Activated CD4-positive, alpha-beta memory T cell treated with anti-CD3 and anti-CD28 coated beads, Interleukin-2, amount 10 ng/mL, durations not matched to agents 7 days and 5 days (primary cell): ENCODE data around the gene ZIC3. TPM values are rescaled to one million over a fixed set of nuclear protein-coding genes. Genes with fewer than 3 reads are reported as not detected.
"Not testable (repeated sequence)": the region's sequence is repeated elsewhere in the genome, so short reads cannot be mapped to it uniquely, and the experiment has no call there.

ENCODE experiments used
- CTCF ChIA-PET: fragments of 350-600 bp; sonication (Branson Sonifier 250); formaldehyde crosslinking; loops from one replicate; lab custom pipeline; 2021; ENCODE audit warnings: antibody characterized with exemption, inconsistent platforms; lab: Charles Lee
- POLR2A ChIA-PET: fragments of 350-600 bp; sonication (Branson Sonifier 250); formaldehyde crosslinking; loops from one replicate; lab custom pipeline; 2021; ENCODE audit warnings: antibody characterized with exemption; lab: Charles Lee
- DNase-seq: peaks from one replicate; pipeline ENCODE4 v3.0.0-alpha.2; 2020
- H3K27ac Mint-ChIP-seq: one replicate; pipeline ENCODE4 v1.8.0; 2021; ENCODE audit warnings: mild to moderate bottlenecking, mixed read lengths
- H3K27me3 Mint-ChIP-seq: one replicate; pipeline ENCODE4 v1.8.0; 2021; ENCODE audit warnings: mixed read lengths
- H3K36me3 Mint-ChIP-seq: one replicate; pipeline ENCODE4 v1.8.0; 2021; ENCODE audit warnings: low read depth, mixed read lengths
- H3K4me1 Mint-ChIP-seq: one replicate; pipeline ENCODE4 v1.8.0; 2021; ENCODE audit warnings: mixed read lengths
- H3K4me3 Mint-ChIP-seq: one replicate; pipeline ENCODE4 v1.8.0; 2021; ENCODE audit warnings: mild to moderate bottlenecking, mixed read lengths
- H3K9me3 Mint-ChIP-seq: one replicate; pipeline ENCODE4 v1.8.0; 2021; ENCODE audit warnings: mixed read lengths
- total RNA-seq, 2 experiments: library from RNA; stranded (reverse); gene quantifications; one replicate each; pipeline ENCODE4 v1.2.3, GENCODE V29; 2021

The ZIC3 gene
- not detected for total RNA-seq

GRCh38 chrX:137565921-137566745 is at the start of gene ZIC3:
ZIC3 (plus strand) TSS chrX:137566127; CDS start chrX:137566692, 565 bp downstream.
- Mint-ChIP-seq H3K27ac (peak within 1 kb of the TSS; percentile 49), H3K4me1 (peaks cover 8% of the 10 kb centered on the region), H3K4me3 (peak within 1 kb of the TSS; percentile 48), H3K9me3 (peaks cover 4% of the 10 kb centered on the region), H3K36me3 (peaks cover 5% of the 10 kb centered on the region), H3K27me3 (peaks cover 61% of the 10 kb centered on the region)
- POLR2A ChIA-PET = no interaction called here
- no peak for DNase-seq
- CTCF ChIA-PET = no interaction called here

- Mint-ChIP-seq H3K4me3 (no peak overlapping the region), H3K9me3 (no peaks in the 10 kb centered on the region), H3K4me1 (no peaks in the 10 kb centered on the region), H3K27ac (no peak overlapping the region), H3K27me3 (no peaks in the 10 kb centered on the region), H3K36me3 (no peaks in the 10 kb centered on the region)
- no peak for DNase-seq
- POLR2A ChIA-PET = no interaction called here
- CTCF ChIA-PET = no interaction called here
Observed at GRCh38 chrX:137519459-137519858, 46.5 kb upstream of the ZIC3 start.

DNA sequence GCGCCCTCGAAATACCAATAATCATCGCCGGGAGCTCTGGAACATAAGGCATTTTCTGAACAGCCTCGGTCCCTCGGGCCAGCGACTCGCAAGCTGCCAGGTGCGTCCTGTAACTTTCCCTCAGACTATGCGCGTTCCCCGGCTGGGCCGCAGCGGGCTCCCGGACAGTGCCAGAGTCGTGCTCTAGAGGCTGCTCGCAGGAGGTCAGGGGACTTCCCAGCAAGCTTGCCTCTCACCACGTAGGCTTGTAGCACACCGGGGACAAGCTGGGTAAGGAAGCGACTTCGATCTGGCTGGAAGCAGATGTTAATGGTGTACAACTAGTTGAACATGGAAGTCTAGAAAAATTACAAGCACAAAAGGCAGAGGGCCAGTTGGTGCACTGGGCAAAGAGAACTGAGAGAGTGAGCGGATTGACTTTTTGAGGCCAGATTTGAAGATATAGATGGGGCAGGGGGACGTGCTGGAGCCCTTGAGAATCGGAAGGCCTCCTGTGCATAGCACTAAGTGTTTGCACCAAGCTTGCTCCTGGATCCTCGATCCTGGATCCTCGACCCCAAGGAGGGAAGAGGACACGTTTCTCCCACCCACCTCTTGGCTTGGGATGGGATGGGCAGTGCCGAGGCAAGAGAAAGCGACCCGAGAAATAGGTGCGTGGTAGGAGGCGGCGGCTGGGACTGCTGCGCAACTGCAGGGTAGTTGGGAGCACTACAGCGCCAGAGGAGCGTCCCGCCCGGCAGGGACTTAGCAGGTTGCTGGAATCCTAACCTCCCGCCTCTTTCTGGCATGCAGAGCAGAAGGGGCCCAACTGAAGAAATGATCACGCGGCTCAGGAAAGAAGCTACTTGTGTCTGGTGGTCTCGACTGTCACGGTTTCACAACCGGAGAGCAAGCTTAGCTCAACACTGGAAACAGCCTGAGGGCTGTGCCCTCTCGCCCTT is 19.9 kb upstream of the ZIC3 start:
- no peak overlapping the region for H3K4me3 Mint-ChIP-seq
- no peaks in the 10 kb centered on the region for H3K4me1 Mint-ChIP-seq
- ChIA-PET CTCF (no interaction called here), POLR2A (no interaction called here)
- H3K9me3 Mint-ChIP-seq = no peaks in the 10 kb centered on the region
- peaks cover 46% of the 10 kb centered on the region for H3K27me3 Mint-ChIP-seq
- H3K27ac Mint-ChIP-seq = no peak overlapping the region
- H3K36me3 Mint-ChIP-seq = no peaks in the 10 kb centered on the region
- DNase-seq = no peak

DNA sequence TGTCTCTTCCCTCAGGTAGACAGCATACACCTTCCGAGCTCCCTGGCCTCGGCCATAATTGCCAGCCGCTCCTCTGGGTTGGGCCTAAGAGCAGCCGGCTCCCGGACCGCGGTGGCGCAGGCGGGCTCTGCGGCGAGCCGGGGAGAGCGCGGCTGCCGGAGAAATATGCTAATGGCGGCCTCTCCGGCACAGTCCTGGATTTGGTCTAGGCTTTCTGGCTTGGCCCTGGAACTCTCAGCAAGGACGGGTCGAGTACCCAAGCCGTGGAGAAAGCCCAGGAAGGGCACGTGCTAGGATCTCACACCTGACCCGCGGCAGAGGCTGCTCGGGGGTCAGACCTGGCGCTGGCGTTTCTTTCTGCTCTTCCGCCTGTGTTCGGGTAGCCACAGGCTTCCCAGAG is 18.6 kb upstream of the ZIC3 start:
- POLR2A ChIA-PET = no interaction called here
- Mint-ChIP-seq H3K9me3 (no peaks in the 10 kb centered on the region), H3K27me3 (peaks cover 51% of the 10 kb centered on the region), H3K27ac (no peak overlapping the region), H3K36me3 (no peaks in the 10 kb centered on the region), H3K4me1 (no peaks in the 10 kb centered on the region), H3K4me3 (no peak overlapping the region)
- CTCF ChIA-PET = no interaction called here
- no peak for DNase-seq

GRCh38 chrX:137548261-137548660 is 17.7 kb upstream of the ZIC3 start:
- DNase-seq = no peak
- Mint-ChIP-seq H3K9me3 (no peaks in the 10 kb centered on the region), H3K27ac (no peak overlapping the region), H3K4me3 (no peak overlapping the region), H3K36me3 (no peaks in the 10 kb centered on the region), H3K4me1 (no peaks in the 10 kb centered on the region), H3K27me3 (peaks cover 51% of the 10 kb centered on the region)
- CTCF ChIA-PET = no interaction called here
- POLR2A ChIA-PET = no interaction called here

DNA sequence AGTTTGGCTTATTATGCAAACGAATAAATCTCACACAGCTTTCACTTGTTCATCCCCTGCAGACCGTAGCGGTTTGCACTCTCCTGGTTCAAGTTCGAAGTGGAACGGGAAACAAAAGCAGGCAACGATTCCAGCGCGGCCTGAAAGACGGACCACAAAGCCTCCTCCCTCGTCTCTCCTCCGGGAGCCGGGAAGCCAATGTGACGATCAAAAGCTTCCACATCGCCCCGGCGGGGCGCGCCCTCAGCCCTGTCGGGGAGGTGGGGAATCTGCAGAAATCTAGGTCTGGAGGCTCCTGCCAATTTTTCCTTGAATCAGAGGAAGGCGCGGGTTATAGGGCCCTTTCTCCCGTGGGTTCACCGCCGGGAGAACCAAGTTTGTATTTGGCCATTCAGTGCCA is 16.9 kb upstream of the ZIC3 start:
- no peak for DNase-seq
- H3K27me3 Mint-ChIP-seq = peaks cover 50% of the 10 kb centered on the region
- no peaks in the 10 kb centered on the region for H3K4me1 Mint-ChIP-seq
- ChIA-PET CTCF (no interaction called here), POLR2A (no interaction called here)
- no peak overlapping the region for H3K27ac Mint-ChIP-seq
- H3K4me3 Mint-ChIP-seq = no peak overlapping the region
- no peaks in the 10 kb centered on the region for H3K9me3 Mint-ChIP-seq
- no peaks in the 10 kb centered on the region for H3K36me3 Mint-ChIP-seq

DNA sequence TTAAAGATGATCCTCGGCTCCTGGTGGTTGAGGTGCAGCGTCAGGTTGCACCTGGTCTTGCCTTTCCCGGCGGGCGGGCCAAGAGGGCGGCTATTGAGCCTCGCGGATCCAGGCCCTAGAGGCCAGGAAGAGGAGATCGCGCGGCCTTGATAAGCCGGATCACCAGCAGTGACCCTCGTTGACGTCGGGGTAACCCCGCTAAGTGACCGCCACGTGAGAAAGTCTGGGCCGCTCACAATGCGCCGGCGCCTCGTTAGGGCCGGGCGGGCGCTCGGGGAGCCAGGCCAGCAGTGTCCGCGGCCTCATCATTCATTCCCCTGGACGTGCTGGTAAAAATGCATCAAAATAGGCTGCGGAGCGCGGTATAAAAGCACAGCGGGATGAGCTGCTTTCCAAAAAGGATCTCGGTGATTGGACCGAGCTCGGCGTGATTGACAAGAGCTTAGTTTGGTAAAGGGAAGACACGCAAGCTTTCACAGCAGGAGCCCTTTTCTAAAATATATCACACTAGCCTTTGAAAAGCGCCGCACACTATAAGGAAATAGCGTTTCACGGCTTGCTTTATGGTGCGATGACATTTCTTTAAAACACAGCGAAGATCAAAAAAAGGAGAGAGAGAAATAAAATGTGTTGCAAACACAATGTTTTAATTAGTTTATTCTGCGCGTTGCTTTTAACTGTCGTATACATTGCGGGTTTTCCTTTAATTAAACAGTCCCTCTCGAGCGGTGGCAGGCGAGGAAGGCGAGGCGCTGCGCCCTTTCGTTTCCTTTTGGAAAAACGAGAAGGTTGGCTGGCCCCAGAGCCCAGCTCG is 15.9 kb upstream of the ZIC3 start:
- CTCF ChIA-PET = no interaction called here
- Mint-ChIP-seq H3K27me3 (peaks cover 45% of the 10 kb centered on the region), H3K36me3 (no peaks in the 10 kb centered on the region), H3K27ac (no peak overlapping the region), H3K4me1 (no peaks in the 10 kb centered on the region), H3K4me3 (no peak overlapping the region), H3K9me3 (no peaks in the 10 kb centered on the region)
- DNase-seq = no peak
- POLR2A ChIA-PET = no interaction called here

DNA sequence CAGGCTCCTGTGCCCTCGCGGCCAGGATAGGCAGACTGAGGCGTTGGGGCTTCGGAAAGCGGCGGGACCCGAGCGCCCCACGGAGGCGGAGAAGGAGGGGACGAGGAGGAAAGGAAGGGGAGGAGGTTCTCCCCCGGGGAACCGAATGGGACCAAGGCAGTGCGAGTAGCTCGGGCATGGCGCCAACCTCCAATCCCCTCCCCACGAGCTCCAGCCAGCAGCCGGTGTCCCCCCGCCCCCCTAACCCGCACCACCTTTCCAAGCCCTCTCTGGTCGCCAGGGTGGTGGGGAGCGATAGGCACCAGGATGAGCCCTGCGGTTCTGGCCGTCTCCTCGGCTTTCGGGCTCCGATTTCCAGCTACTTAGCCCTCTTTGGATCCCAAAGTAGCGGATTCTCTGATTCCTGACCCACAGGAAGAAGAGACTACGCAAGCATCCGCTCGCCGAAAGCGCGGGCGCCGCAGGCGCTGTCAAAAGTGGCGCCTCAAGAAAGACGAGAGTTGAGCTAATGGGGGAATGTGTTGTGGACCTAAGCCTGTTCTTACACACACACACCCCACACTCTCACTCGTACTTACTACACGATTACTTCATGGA is 15.2 kb upstream of the ZIC3 start:
- no peak for DNase-seq
- CTCF ChIA-PET = no interaction called here
- H3K9me3 Mint-ChIP-seq = no peaks in the 10 kb centered on the region
- peaks cover 38% of the 10 kb centered on the region for H3K27me3 Mint-ChIP-seq
- no peaks in the 10 kb centered on the region for H3K36me3 Mint-ChIP-seq
- no peak overlapping the region for H3K4me3 Mint-ChIP-seq
- H3K4me1 Mint-ChIP-seq = no peaks in the 10 kb centered on the region
- H3K27ac Mint-ChIP-seq = no peak overlapping the region
- POLR2A ChIA-PET = no interaction called here

DNA sequence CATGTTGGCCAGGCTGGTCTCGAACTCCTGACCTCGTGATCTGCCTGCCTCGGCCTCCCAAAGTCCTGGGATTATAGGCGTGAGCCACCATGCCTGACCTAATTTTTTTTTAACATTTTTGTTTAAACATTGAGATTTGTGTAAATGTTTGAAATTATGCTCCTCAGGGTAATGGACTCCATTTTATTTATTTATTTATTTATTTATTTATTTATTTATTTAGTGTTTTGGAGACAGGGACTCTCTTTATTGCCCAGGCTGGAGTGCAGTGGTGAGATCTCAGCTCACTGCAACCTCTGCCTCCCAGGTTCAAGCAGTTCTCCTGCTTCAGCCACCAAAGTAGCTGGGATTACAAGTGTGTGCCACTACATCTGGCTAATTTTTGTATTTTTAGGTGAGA is 13.8 kb upstream of the ZIC3 start:
- DNase-seq, H3K9me3 Mint-ChIP-seq, CTCF ChIA-PET, H3K4me1 Mint-ChIP-seq, POLR2A ChIA-PET, H3K27ac Mint-ChIP-seq, H3K4me3 Mint-ChIP-seq, H3K36me3 Mint-ChIP-seq: not testable (repeated sequence)
- peaks cover 27% of the 10 kb centered on the region for H3K27me3 Mint-ChIP-seq

DNA sequence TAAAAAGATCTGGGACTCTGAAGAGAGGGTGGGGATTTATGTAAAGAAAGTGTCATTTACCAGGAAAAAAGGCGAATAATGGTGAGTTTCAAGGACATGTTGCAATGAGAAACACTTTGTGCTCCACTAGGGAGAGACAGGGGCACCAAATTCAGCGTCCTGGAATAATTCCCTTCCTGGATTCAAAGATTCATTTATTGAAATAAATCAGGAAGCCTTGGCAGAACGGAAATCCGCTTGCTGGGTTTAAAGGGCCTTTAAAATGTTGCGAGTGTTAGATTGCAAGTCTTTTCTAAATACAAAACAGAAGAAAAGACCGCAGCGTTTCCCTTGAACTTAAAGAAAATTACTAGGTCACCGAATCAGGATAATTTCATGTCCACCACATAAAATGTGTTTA is 3.8 kb upstream of the ZIC3 start:
- ChIA-PET POLR2A (no interaction called here), CTCF (no interaction called here)
- peaks cover 4% of the 10 kb centered on the region for H3K9me3 Mint-ChIP-seq
- no peak for DNase-seq
- no peak overlapping the region for H3K4me3 Mint-ChIP-seq
- H3K27ac Mint-ChIP-seq = no peak overlapping the region
- H3K4me1 Mint-ChIP-seq = peaks cover 4% of the 10 kb centered on the region
- peaks cover 5% of the 10 kb centered on the region for H3K36me3 Mint-ChIP-seq
- H3K27me3 Mint-ChIP-seq = peaks cover 29% of the 10 kb centered on the region

DNA sequence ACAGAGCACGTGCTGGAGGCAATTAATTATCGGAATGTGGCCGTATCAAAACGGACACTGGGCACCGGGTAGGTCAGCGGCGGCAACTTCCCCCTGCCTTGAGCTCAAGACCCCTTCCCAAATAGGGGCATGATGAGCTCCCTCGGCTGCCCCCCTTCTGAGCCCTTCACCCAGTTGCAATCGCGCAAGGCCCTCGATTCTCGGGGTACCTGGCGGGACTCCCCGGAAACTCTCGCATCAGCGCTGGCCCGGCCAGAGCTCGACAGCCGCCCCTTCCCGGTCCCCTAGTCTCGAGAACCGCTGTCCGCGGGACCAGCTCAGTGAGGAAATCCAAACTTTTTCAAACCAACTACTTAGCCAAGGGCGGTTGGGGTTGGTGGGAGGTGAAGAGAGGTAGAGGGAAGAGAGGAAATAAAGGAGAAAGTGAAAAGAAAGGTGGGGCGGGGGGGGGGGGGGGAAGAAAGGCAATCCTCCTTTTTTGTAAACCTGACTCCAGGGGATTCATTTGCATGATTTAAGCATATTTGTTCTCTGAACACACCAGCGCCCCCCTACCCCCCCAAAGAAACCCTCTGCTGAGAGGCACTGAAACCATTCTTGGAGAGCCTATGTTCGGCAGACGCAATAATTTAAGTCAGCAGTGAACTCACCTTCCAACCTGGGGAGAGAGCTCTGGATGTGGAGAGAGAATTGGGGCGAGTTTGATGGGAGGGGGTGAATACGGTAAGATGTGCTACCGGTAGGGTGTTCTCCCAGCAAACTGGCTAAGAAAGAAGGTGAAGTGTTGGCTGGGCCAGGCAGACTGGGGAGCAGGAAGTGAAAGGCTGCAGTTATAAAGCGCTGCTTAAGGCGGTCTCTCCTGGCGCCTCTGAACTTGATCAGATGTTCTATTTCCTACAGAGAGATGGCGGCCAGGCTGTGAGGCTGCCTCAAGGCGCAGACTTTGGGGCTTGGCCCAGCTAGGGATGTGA is 2.0 kb upstream of the ZIC3 start:
- Mint-ChIP-seq H3K27me3 (peaks cover 44% of the 10 kb centered on the region), H3K4me1 (peaks cover 8% of the 10 kb centered on the region), H3K4me3 (no peak overlapping the region), H3K36me3 (peaks cover 5% of the 10 kb centered on the region), H3K9me3 (peaks cover 4% of the 10 kb centered on the region), H3K27ac (no peak overlapping the region)
- CTCF ChIA-PET = no interaction called here
- POLR2A ChIA-PET = no interaction called here
- no peak for DNase-seq
